T-helper 17 cell (primary cell): ENCODE results near the gene MCTP1. TPM values are rescaled to one million over a fixed set of nuclear protein-coding genes. Genes with fewer than 3 reads are reported as not detected.

ENCODE experiments used
- ATAC-seq: fragments of 150-1000 bp; cut with Tn5 transposase; 2 replicates; pipeline ENCODE4 v1.10.0; 2021; ENCODE audit warnings: mild to moderate bottlenecking, moderate library complexity
- DNase-seq, 3 donors: peaks; one replicate each; pipeline versions ENCODE4 v3.0.0 to v3.0.0-alpha.2; 2020 to 2021
- H3K9me3 ChIP-seq: one replicate; pipeline ENCODE4 v1.7.0; 2013; ENCODE audit warnings: low read length, mild to moderate bottlenecking; ENCODE audit not compliant: control insufficient read depth, poor library complexity, severe bottlenecking
- H3K27ac Mint-ChIP-seq: one replicate; pipeline ENCODE4 v1.8.0; 2022; ENCODE audit warnings: mild to moderate bottlenecking, moderate library complexity, mixed read lengths
- H3K27me3 Mint-ChIP-seq: one replicate; pipeline ENCODE4 v1.8.0; 2022; ENCODE audit warnings: mixed read lengths
- H3K36me3 Mint-ChIP-seq: one replicate; pipeline ENCODE4 v1.8.0; 2022; ENCODE audit warnings: low read depth, mixed read lengths
- H3K4me1 Mint-ChIP-seq: one replicate; pipeline ENCODE4 v1.8.0; 2022; ENCODE audit warnings: mild to moderate bottlenecking, mixed read lengths
- H3K4me3 Mint-ChIP-seq: one replicate; pipeline ENCODE4 v1.8.0; 2022; ENCODE audit warnings: mild to moderate bottlenecking, moderate library complexity, mixed read lengths
- total RNA-seq, 4 donors: library from RNA in 2 of 4; stranded (reverse) in 2 of 4; gene quantifications; one replicate each; pipeline ENCODE4 v1.2.3 and lab custom pipeline; 2022 to 2026

Gene MCTP1
- total RNA-seq, 2 donors from 2014 or later, result 2.0 to 14.8 TPM

DNA sequence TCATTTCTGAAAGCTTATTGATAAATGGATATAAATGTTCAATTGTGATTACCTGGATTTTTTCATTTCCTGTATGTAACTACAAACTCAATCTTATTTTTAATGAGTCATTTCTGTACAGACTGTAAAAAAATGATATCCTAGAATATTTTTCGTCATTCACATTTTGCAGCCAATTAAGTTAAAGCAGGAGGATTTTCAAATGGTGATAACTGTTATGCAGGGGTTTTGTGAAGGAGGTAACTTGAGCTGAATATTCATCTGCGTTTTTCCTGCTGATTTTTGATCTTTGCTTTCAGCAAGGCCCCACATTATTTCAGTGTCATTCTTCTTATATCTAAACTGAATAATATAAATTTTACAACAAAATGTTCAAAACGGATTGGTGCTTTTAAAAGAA, 592.3 kb downstream of the MCTP1 start:
- Mint-ChIP-seq H3K27ac (no peak overlapping the region), H3K27me3 (no peaks in the 10 kb centered on the region), H3K4me3 (no peak overlapping the region), H3K4me1 (no peaks in the 10 kb centered on the region), H3K36me3 (peaks cover 3% of the 10 kb centered on the region)
- DNase-seq (no peak), ATAC-seq (no peak)
- no peaks in the 10 kb centered on the region for H3K9me3 ChIP-seq

DNA sequence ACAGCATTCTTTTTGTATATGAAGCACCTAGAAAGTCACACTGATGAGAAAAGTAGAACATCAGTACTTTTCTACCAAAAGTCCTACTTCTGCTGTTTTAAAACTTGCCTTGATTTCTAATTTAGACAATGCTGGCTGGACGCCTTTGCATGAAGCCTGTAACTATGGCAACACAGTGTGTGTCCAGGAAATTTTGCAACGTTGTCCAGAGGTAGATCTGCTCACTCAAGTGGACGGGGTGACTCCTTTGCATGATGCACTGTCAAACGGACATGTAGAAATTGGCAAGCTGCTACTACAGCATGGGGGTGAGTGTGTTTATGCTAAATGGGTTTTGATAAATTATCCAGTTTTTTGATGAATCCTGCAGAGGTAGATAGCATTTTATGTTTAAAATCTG, 592.9 kb downstream of the MCTP1 start:
- Mint-ChIP-seq H3K4me1 (no peaks in the 10 kb centered on the region), H3K4me3 (no peak overlapping the region), H3K36me3 (peaks cover 3% of the 10 kb centered on the region), H3K27me3 (no peaks in the 10 kb centered on the region), H3K27ac (no peak overlapping the region)
- H3K9me3 ChIP-seq, result no peaks in the 10 kb centered on the region
- DNase-seq, result no peak
- no peak for ATAC-seq

DNA sequence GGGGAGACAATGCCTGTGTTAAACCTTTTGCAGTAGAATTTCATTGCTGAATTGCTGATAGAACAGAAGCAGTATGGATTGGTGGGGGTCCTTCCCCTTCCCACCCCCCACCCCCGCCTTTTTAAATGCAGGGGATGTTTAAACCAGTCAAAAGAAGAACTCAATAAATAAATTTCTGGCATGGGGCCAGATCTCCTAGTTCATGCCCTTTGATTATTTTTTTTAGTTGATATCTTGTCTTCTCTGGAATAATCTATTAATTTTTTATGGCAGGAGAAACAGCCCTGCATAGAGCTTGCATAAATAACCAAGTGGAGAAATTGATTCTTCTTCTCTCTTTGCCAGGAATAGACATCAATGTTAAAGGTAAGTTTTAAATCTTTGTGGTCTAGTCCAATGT, 593.6 kb downstream of the MCTP1 start:
- Mint-ChIP-seq H3K36me3 (peaks cover 3% of the 10 kb centered on the region), H3K27ac (peak overlapping the region; percentile 51), H3K4me3 (no peak overlapping the region), H3K27me3 (no peaks in the 10 kb centered on the region), H3K4me1 (no peaks in the 10 kb centered on the region)
- DNase-seq, result no peak
- H3K9me3 ChIP-seq, result no peaks in the 10 kb centered on the region
- ATAC-seq, result no peak

DNA sequence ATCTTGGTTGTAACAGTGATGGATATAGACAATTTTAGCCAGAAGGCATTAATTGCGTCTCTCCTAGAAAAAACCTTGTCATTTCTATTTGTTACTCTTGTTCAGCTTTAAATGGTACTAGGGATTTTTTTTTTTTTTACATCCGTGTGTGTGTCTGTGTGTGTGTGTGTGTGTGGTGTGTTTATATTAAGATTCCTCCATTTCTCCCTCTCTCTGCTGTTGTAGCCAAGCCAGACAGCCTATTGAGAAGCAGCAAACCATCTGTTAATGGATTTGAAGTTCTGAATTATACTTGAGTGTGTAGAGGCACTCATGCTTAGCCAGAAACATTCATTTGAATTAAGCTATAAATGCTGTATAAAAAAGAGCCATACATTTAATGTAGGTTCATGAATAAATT, 594.1 kb downstream of the MCTP1 start:
- Mint-ChIP-seq H3K36me3 (peaks cover 5% of the 10 kb centered on the region), H3K27ac (peak overlapping the region; percentile 51), H3K4me1 (peaks cover under 1% of the 10 kb centered on the region), H3K4me3 (no peak overlapping the region), H3K27me3 (no peaks in the 10 kb centered on the region)
- ATAC-seq, result no peak
- no peaks in the 10 kb centered on the region for H3K9me3 ChIP-seq
- no peak for DNase-seq

DNA sequence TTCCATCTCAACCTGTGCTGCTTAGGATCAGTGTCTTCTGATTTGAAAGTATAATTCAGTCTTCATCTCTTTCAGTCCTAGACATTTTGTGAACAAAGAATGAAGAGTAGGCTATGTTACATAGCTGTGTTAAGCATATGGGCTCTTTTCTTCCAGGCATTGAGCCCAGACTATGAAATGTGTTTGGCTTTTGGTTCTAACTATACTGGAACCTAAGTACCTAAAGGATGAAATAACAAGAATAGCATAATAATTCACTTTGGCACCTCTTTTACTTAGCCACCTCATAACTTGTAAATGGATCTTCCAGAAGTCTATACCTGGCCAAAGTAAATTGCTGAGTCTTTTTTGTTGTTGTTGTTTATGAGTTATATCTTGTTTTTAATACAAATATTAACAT, 595.0 kb downstream of the MCTP1 start:
- no peaks in the 10 kb centered on the region for H3K27me3 Mint-ChIP-seq
- H3K4me3 Mint-ChIP-seq, result no peak overlapping the region
- no peaks in the 10 kb centered on the region for H3K9me3 ChIP-seq
- ATAC-seq (no peak), DNase-seq (no peak)
- peak overlapping the region; percentile 51 for H3K27ac Mint-ChIP-seq
- H3K4me1 Mint-ChIP-seq, result peaks cover 2% of the 10 kb centered on the region
- H3K36me3 Mint-ChIP-seq, result peaks cover 6% of the 10 kb centered on the region

DNA sequence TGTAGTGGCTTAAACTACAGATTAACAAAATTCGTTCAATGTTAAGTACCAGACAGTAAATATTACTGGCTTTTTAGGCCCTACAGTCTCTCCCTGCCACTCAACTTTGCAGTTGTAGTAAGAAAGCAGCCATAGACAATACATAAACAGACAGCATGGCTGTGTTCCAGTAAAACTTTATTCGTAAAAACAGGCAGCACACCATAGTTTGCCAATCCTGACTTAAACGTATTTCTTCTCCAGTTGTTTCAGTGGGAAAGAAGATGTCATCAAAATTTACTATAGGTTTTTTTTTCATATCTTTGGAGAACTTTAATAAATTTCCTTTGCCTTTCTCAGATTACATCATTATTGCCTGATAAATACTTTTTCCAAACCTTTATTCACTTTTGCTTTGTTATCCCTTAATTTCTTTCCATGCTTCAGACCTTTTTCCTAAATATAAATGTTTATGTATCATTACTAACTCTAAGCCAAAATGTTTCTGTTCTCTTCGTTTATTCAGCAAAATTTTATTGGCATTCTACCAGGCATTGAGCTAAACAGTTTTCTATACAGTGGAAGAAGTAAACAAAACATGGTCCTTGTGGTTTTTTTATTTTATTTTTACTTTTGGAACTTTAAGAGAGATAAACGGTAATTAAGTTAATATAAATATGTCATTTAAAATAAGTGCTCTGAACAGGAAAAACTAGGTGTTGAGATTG, 601.9 kb downstream of the MCTP1 start:
- Mint-ChIP-seq H3K36me3 (peaks cover 3% of the 10 kb centered on the region), H3K4me1 (peaks cover 2% of the 10 kb centered on the region), H3K27ac (no peak overlapping the region), H3K27me3 (no peaks in the 10 kb centered on the region), H3K4me3 (no peak overlapping the region)
- DNase-seq (no peak), ATAC-seq (no peak)
- no peaks in the 10 kb centered on the region for H3K9me3 ChIP-seq

DNA sequence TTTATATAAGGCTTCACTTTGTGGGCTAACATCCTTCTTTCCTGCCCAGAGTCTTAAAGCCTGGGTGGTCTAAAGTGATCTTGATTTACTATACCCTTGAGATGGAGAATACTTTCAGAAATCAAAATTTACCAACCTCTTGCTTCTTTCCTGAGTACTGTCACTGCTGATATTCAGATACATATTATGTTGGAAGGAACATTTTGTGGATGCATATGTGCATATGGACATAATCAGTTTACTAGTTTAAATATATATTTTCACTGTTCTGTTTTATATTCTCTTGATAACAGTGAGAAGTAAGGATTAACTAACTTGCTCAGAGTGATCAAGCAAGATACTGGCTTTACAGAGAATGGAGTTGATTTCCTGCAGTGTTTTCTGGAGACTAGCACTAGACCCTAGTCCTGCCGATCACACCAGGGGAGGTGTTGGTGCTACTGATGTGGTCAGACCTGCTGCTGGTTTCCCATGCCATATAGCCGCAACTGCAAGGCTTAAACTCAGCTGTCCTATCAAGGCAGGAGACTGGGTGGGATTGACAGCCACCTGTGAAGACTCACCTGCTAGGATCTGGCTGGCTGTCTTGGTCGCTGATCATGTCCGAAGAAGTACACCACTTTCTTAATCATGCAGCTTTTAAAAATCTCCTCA, 608.8 kb downstream of the MCTP1 start:
- H3K27ac Mint-ChIP-seq, result no peak overlapping the region
- ATAC-seq (no peak), DNase-seq (no peak)
- peaks cover 2% of the 10 kb centered on the region for H3K36me3 Mint-ChIP-seq
- H3K4me3 Mint-ChIP-seq, result no peak overlapping the region
- H3K4me1 Mint-ChIP-seq, result peaks cover 6% of the 10 kb centered on the region
- no peaks in the 10 kb centered on the region for H3K27me3 Mint-ChIP-seq
- no peaks in the 10 kb centered on the region for H3K9me3 ChIP-seq

DNA sequence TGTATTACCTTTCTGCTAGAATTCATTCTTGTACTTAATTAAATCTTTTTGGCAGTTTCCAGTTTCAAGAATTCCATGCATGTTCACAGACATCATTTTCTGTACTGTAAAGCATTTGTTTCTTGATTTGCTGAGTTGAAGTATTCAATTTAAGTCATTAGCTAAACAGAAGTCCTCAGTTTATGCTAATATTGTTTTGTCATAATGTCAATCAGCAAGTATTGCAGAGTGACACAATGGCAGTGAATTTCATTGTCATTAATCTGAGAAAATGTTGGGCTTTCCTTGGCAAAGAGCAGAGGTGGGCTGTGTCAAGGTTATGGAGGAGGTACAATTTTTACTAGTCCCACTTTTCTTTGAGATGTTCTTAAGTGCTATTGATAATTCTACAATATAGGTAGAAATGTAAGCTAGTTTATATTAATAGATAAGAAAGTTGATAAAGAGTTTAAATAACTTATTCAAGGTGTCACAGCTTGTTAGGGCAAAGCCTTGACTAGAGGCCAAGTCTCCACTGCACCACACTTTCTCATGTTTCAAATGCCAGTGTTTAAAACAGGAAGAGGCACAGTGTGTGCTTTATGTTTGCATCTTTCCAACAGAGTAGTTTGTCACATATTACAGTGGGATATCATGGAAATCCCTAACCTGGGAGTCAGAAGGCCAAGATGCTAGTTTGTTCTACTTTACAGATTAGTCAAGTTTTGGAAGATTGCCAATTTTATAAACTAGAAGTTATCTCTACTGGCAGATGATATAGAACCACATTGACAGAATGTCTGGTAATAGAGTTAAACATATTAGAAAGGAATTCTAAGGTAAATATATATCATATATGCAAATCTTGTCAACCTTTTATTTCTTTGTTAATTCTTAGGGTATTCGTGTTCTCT, 610.2 kb downstream of the MCTP1 start:
- Mint-ChIP-seq H3K36me3 (peaks cover 2% of the 10 kb centered on the region), H3K4me1 (peaks cover 6% of the 10 kb centered on the region)
- ATAC-seq, result no peak

DNA sequence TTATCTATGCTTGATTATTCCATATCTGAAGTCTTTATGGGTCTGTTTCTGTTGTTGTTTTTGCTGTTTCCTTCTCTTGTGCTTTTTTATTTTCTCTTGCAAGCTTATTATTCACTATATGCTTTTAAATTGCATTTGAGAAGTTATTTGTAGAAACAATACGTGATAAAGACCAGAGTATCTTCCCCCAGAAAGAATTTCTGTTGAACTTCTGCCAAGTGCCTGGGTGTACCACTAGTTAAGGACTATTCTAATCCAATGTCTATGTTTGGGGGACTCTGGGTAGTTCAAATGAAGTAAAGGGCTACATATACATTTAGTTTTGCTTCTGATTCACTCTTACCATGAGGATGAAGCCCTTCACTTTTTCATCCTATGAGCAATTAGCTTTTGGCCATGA, 612.1 kb downstream of the MCTP1 start:
- no peaks in the 10 kb centered on the region for H3K9me3 ChIP-seq
- Mint-ChIP-seq H3K27me3 (no peaks in the 10 kb centered on the region), H3K4me1 (peaks cover 6% of the 10 kb centered on the region), H3K4me3 (no peak overlapping the region), H3K36me3 (peaks cover 7% of the 10 kb centered on the region), H3K27ac (peak overlapping the region; percentile 47)
- ATAC-seq, result no peak
- DNase-seq, result no peak

More for the DNA sequence above, 610.2 kb downstream of the MCTP1 start:
- H3K27ac Mint-ChIP-seq, result no peak overlapping the region
- H3K27me3 Mint-ChIP-seq, result no peaks in the 10 kb centered on the region
- no peak overlapping the region for H3K4me3 Mint-ChIP-seq
- H3K9me3 ChIP-seq, result no peaks in the 10 kb centered on the region
- no peak for DNase-seq

DNA sequence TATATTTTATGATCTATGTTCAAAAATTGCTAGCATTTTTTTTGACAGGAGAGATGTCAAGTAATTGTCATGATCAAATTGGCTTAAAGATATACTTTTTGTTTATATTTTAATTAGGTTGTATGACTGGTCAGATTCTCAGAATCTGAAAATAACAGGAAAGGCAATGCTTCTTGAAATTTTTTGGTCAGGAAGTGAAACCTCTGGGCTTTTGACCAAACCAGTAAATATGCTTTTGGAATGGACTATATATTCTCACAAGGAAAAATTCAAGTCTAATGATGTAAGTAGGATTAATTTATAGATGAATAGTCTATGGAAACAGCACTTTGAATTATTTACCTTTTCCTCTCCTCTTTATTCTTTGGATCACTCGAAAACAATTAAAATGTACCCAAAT, 614.2 kb downstream of the MCTP1 start:
- Mint-ChIP-seq H3K27ac (no peak overlapping the region), H3K27me3 (no peaks in the 10 kb centered on the region), H3K4me3 (no peak overlapping the region), H3K4me1 (peaks cover 6% of the 10 kb centered on the region), H3K36me3 (peaks cover 11% of the 10 kb centered on the region)
- ATAC-seq (no peak), DNase-seq (no peak)
- no peaks in the 10 kb centered on the region for H3K9me3 ChIP-seq

DNA sequence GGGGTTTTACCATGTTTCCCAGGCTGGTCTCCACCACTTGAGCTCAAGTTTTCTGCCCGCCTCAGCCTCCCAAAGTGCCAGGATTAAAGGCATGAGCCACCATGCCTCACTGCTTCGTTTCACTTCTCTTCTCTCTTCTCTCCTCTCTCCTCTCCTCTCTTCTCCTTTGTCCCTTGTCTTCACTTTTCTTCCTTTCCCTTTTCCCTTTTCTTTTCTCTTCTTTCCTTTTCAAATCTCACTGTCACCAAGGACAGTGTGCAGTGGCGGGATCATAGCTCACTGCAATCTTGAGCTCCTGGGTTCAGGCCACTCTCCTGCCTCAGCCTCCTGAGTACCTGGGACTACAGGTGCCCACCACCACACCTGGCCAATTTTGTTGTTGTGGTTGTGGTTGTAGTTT, 617.0 kb downstream of the MCTP1 start:
- no peak for DNase-seq
- ATAC-seq, result no peak
- Mint-ChIP-seq H3K36me3 (peaks cover 11% of the 10 kb centered on the region), H3K4me1 (peaks cover 4% of the 10 kb centered on the region), H3K27ac (no peak overlapping the region), H3K27me3 (no peaks in the 10 kb centered on the region), H3K4me3 (no peak overlapping the region)
- no peaks in the 10 kb centered on the region for H3K9me3 ChIP-seq

DNA sequence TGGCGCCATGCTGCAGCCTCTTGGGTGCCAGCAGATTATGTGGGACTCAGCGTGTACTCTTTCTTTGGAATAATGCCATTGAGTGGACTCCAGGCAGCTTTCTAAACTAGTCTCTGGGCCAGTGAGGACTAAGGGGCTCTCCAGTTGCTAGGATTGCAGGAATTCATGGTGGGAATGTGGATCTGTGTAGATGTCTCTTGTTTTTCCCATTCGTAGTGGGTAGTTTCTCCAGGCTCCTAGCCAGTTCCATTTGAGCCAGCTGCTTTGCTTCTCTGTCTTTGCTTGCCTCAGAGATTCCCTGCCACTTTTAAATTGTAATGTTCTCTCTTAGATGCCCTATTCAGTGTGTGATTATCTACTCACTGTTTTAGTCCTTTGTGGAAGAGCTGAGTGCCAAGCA, 623.8 kb downstream of the MCTP1 start:
- ATAC-seq (no peak), DNase-seq (no peak)
- no peak overlapping the region for H3K4me3 Mint-ChIP-seq
- H3K36me3 Mint-ChIP-seq, result peaks cover 7% of the 10 kb centered on the region
- H3K4me1 Mint-ChIP-seq, result no peaks in the 10 kb centered on the region
- H3K9me3 ChIP-seq, result peaks cover 4% of the 10 kb centered on the region
- H3K27ac Mint-ChIP-seq, result no peak overlapping the region
- no peaks in the 10 kb centered on the region for H3K27me3 Mint-ChIP-seq

DNA sequence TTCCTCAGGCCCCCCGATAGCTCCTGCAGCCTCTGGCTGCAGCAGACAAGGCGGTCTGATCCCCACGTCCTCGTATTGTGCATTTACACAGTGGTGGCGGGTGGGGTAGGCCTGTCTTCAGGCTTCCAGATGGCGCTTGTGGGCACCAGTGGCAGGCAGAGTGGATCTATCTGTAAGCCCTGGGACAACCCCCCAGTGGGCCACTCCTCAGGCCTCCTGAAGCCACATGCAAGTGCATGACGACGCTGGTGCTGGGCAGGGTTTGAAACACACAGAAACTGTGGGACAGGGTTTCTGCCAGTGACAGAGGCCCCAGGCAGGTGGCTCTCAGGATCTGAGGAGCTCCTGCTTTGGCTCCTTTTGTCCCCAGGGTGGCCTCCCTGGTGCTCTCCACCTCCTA, 624.4 kb downstream of the MCTP1 start:
- no peaks in the 10 kb centered on the region for H3K27me3 Mint-ChIP-seq
- DNase-seq, result no peak
- H3K4me1 Mint-ChIP-seq, result no peaks in the 10 kb centered on the region
- H3K36me3 Mint-ChIP-seq, result peaks cover 7% of the 10 kb centered on the region
- H3K27ac Mint-ChIP-seq, result no peak overlapping the region
- H3K9me3 ChIP-seq, result peaks cover 4% of the 10 kb centered on the region
- no peak for ATAC-seq
- H3K4me3 Mint-ChIP-seq, result no peak overlapping the region
